ENCODE measurements around the gene GRHL1.

Gene GRHL1

GRCh38 chr2:10003206-10004125 lies 52.0 kb downstream of the GRHL1 start:
- TF ChIP-seq, protein P1, sequence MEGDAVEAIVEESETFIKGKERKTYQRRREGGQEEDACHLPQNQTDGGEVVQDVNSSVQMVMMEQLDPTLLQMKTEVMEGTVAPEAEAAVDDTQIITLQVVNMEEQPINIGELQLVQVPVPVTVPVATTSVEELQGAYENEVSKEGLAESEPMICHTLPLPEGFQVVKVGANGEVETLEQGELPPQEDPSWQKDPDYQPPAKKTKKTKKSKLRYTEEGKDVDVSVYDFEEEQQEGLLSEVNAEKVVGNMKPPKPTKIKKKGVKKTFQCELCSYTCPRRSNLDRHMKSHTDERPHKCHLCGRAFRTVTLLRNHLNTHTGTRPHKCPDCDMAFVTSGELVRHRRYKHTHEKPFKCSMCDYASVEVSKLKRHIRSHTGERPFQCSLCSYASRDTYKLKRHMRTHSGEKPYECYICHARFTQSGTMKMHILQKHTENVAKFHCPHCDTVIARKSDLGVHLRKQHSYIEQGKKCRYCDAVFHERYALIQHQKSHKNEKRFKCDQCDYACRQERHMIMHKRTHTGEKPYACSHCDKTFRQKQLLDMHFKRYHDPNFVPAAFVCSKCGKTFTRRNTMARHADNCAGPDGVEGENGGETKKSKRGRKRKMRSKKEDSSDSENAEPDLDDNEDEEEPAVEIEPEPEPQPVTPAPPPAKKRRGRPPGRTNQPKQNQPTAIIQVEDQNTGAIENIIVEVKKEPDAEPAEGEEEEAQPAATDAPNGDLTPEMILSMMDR (IDR thresholded peaks at IDR 0.05; ENCODE audit: borderline replicate concordance, insufficient read depth, low read depth, low read length) = no peak

DNA sequence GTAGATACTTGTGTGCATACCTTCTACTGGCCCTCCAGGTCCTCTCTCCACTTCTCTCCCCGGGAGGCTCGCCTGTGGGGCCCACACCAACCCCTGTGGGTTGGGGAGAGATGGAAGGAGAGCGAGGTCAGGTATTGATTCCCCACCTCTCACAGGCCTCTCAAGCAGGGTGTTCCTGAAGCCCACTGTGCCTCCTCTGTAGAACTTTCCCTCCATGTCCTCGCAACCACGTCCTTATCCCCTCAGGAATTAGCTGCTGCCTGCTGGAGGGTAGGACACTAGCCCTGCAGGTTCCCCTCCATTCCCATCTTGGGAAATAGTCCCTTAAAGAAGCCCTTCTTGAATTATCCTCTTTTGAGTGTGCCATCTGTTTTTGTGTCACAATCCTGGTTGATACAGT lies 52.9 kb downstream of the GRHL1 start:
- TF ChIP-seq, protein P1 (IDR thresholded peaks at IDR 0.05; ENCODE audit: borderline replicate concordance, insufficient read depth, low read depth, low read length) = no peak
- H3K4me3 ChIP-seq (ENCODE audit: low read depth, low read length) = no peak overlapping the region

More at GRCh38 chr2:10003206-10004125, 52.0 kb downstream of the GRHL1 start:
- H3K4me3 ChIP-seq (ENCODE audit: low read depth, low read length) = no peak overlapping the region

DNA sequence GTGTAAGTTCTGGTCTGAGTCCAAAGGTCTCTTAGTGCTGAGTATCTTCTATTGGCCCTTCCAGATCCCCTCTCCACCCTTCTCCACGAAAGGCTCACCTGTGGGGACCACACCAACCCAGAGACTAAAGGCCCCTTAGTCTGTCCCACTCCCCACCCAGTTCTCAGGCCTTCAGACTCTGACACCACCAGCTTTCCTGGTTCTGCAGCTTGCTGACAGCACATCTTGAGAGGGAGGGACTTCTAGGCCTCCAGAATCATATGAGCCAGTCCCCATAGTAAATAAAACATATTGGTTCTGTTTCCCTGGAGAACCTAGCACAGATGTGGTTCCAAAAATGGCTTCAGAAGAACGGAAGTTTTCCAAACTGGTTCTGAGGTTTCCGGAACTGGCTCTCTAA lies 53.3 kb downstream of the GRHL1 start:
- TF ChIP-seq, protein P1 (IDR thresholded peaks at IDR 0.05; ENCODE audit: borderline replicate concordance, insufficient read depth, low read depth, low read length) = no peak
- no peak overlapping the region for H3K4me3 ChIP-seq (ENCODE audit: low read depth, low read length)

GRCh38 chr2:10005461-10006235 lies 54.2 kb downstream of the GRHL1 start:
- TF ChIP-seq, protein P1 (IDR thresholded peaks at IDR 0.05; ENCODE audit: borderline replicate concordance, insufficient read depth, low read depth, low read length) = no peak
- H3K4me3 ChIP-seq (ENCODE audit: low read depth, low read length) = no peak overlapping the region

- TF ChIP-seq, protein P1 (IDR thresholded peaks at IDR 0.05; ENCODE audit: borderline replicate concordance, insufficient read depth, low read depth, low read length) = no peak
- H3K4me3 ChIP-seq (ENCODE audit: low read depth, low read length) = no peak overlapping the region
These were observed 55.0 kb downstream of the GRHL1 start for GRCh38 chr2:10006236-10007161.

- no peak overlapping the region for H3K4me3 ChIP-seq (ENCODE audit: low read depth, low read length)
- TF ChIP-seq, protein P1 (IDR thresholded peaks at IDR 0.05; ENCODE audit: borderline replicate concordance, insufficient read depth, low read depth, low read length) = no peak
These were observed 55.9 kb downstream of the GRHL1 start for GRCh38 chr2:10007435-10007834.

All from GM12875 (cell line).